AG09319 (cell line): ENCODE measurements around the gene MYO1E.

Experiments used
- DNase-seq: peaks from one replicate; pipeline ENCODE4 v3.0.0-alpha.2; 2010; ENCODE audit warnings: low read depth; ENCODE audit errors: extremely low read depth
- CTCF ChIP-seq: IDR thresholded peaks from 2 replicates; pipeline ENCODE4 v1.5.1; 2011; ENCODE audit warnings: low read depth, mild to moderate bottlenecking, inconsistent platforms, low read length, moderate library complexity

Gene MYO1E

GRCh38 chr15:59160880-59161593 lies 211.6 kb downstream of the MYO1E start:
- no peak for DNase-seq

GRCh38 chr15:59159210-59159609 lies 213.5 kb downstream of the MYO1E start:
- TF ChIP-seq CTCF: no peak
- no peak for DNase-seq

More at GRCh38 chr15:59160880-59161593, 211.6 kb downstream of the MYO1E start:
- peak; percentile 50 for TF ChIP-seq CTCF

GRCh38 chr15:59158701-59159034 lies 214.0 kb downstream of the MYO1E start:
- TF ChIP-seq CTCF: no peak
- DNase-seq: no peak

- no peak for DNase-seq
- TF ChIP-seq CTCF: no peak
Measured at GRCh38 chr15:59157840-59158700, 214.6 kb downstream of the MYO1E start.

- no peak for TF ChIP-seq CTCF
Measured at GRCh38 chr15:59157396-59157795, 215.3 kb downstream of the MYO1E start.

GRCh38 chr15:59155431-59155830 lies 217.2 kb downstream of the MYO1E start:
- no peak for DNase-seq
- TF ChIP-seq CTCF: no peak

More at GRCh38 chr15:59157396-59157795, 215.3 kb downstream of the MYO1E start:
- no peak for DNase-seq

- TF ChIP-seq CTCF: no peak
- no peak for DNase-seq
Measured at GRCh38 chr15:59154243-59154642, 218.4 kb downstream of the MYO1E start.
